ENCODE measurements around the gene SRSF11.

DNA sequence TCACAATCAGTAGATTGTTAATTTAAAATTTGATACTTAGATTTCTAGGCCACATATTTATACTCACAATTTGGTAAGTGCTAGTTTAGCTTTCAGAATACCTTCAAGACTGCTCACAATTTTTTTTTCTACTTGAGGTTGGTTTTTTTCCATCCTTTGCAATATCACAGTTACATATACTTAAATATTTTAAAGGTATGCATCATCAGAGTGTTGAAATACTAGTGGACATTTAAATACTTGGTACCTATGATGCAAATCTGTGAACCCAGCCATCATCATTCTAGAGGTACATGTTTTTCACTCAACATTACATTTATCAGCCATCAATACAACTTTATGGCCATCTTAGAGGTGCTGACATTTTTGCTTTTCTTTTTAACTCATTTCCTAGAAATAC is 9.6 kb upstream of the SRSF11 start:
- TF ChIP-seq, protein P1, sequence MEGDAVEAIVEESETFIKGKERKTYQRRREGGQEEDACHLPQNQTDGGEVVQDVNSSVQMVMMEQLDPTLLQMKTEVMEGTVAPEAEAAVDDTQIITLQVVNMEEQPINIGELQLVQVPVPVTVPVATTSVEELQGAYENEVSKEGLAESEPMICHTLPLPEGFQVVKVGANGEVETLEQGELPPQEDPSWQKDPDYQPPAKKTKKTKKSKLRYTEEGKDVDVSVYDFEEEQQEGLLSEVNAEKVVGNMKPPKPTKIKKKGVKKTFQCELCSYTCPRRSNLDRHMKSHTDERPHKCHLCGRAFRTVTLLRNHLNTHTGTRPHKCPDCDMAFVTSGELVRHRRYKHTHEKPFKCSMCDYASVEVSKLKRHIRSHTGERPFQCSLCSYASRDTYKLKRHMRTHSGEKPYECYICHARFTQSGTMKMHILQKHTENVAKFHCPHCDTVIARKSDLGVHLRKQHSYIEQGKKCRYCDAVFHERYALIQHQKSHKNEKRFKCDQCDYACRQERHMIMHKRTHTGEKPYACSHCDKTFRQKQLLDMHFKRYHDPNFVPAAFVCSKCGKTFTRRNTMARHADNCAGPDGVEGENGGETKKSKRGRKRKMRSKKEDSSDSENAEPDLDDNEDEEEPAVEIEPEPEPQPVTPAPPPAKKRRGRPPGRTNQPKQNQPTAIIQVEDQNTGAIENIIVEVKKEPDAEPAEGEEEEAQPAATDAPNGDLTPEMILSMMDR (IDR thresholded peaks at IDR 0.05), result no peak
- no peak for TF ChIP-seq POLR2A (IDR thresholded peaks at IDR 0.05)
